GM23248 (cell line): ENCODE measurements around the gene NLRP8. TPM values are rescaled to one million over a fixed set of nuclear protein-coding genes. Genes with fewer than 3 reads are reported as not detected.

Experiments used
- DNase-seq: peaks from one replicate; pipeline ENCODE4 v3.0.0-alpha.2; 2015
- H2AFZ ChIP-seq: fragments of 200-600 bp; sonication (generic); 2 replicates; pipeline ENCODE4 v1.6.1; 2016; ENCODE audit warnings: antibody characterized with exemption
- H3F3A ChIP-seq: fragments of 200-600 bp; sonication (generic); 2 replicates; pipeline ENCODE4 v1.6.1; 2016; ENCODE audit warnings: mild to moderate bottlenecking, antibody characterized with exemption, mixed run types; ENCODE audit not compliant: insufficient read depth
- H3K27ac ChIP-seq: fragments of 200-600 bp; sonication (generic); 2 replicates; pipeline ENCODE4 v1.5.1; 2016; ENCODE audit warnings: mild to moderate bottlenecking
- H3K27me3 ChIP-seq: fragments of 200-600 bp; sonication (generic); replicated peaks from 2 replicates; pipeline ENCODE4 v1.6.1; 2016; ENCODE audit warnings: mild to moderate bottlenecking; ENCODE audit not compliant: insufficient read depth
- H3K36me3 ChIP-seq: fragments of 200-600 bp; sonication (generic); 2 replicates; pipeline ENCODE4 v1.6.1; 2016; ENCODE audit warnings: low read depth, mild to moderate bottlenecking
- H3K4me1 ChIP-seq: fragments of 200-600 bp; sonication (generic); 2 replicates; pipeline ENCODE4 v1.6.1; 2016; ENCODE audit warnings: mild to moderate bottlenecking; ENCODE audit not compliant: insufficient read depth
- H3K4me2 ChIP-seq: fragments of 200-600 bp; sonication (generic); one replicate; pipeline ENCODE4 v1.6.1; 2016; ENCODE audit warnings: mild to moderate bottlenecking; ENCODE audit not compliant: unreplicated experiment
- H3K4me3 ChIP-seq: fragments of 200-600 bp; sonication (generic); 2 replicates; pipeline ENCODE4 v1.5.1; 2016; ENCODE audit warnings: mild to moderate bottlenecking
- H3K79me2 ChIP-seq: fragments of 200-600 bp; sonication (generic); 2 replicates; pipeline ENCODE4 v1.6.1; 2016; ENCODE audit warnings: mild to moderate bottlenecking; ENCODE audit not compliant: insufficient read depth
- H3K9ac ChIP-seq: fragments of 200-600 bp; sonication (generic); 2 replicates; pipeline ENCODE4 v1.6.1; 2016; ENCODE audit warnings: mild to moderate bottlenecking
- H3K9me2 ChIP-seq: fragments of 200-600 bp; sonication (generic); 2 replicates; pipeline ENCODE4 v1.6.1; 2016; ENCODE audit warnings: mixed run types, mild to moderate bottlenecking, moderate library complexity; ENCODE audit not compliant: insufficient read depth
- H3K9me3 ChIP-seq: fragments of 200-600 bp; sonication (generic); one replicate; pipeline ENCODE4 v1.6.1; 2017; ENCODE audit warnings: low read depth
- H4K20me1 ChIP-seq: fragments of 200-600 bp; sonication (generic); 2 replicates; pipeline ENCODE4 v1.6.0; 2016; ENCODE audit not compliant: insufficient read depth
- EZH2 ChIP-seq: fragments of 200-600 bp; sonication (generic); IDR thresholded peaks from 2 replicates; pipeline ENCODE4 v1.6.1; 2018; ENCODE audit warnings: antibody characterized with exemption, mild to moderate bottlenecking; ENCODE audit not compliant: insufficient read depth, poor library complexity, severe bottlenecking
- EZH2phosphoT487 ChIP-seq: fragments of 200-600 bp; sonication (generic); IDR thresholded peaks from 2 replicates; pipeline ENCODE4 v1.6.1; 2018; ENCODE audit warnings: antibody characterized with exemption, moderate library complexity, mild to moderate bottlenecking, low read depth; ENCODE audit not compliant: insufficient read depth
- WGBS, 2 experiments: methylation state at CpG; one replicate each; pipeline ENCODE4 v1.1.6; 2015 to 2017; ENCODE audit warnings: low lambda C conversion rate in 2 of 2, low coverage in 1 of 2; ENCODE audit errors: missing lambda C conversion rate in 2 of 2; 5-methylcytosine and 5-hydroxymethylcytosine counted together
- in situ Hi-C: fragments of 300-500 bp; cut with MboI; formaldehyde crosslinking; loops from 2 replicates; pipeline ENCODE4 v1.15.0; 2020
- polyA plus RNA-seq: library from polyadenylated mRNA; unstranded; fragments of >200 nt; fragmentation: Nextera tagmentation; extraction: Ambion mirVana; gene quantifications from 2 replicates; pipeline ENCODE4 v1.2.1, GENCODE V29; 2016
- total RNA-seq: library from RNA; depleted of rRNA; stranded (reverse); fragments of >200 nt; shearing (Covaris generic); gene quantifications from 2 replicates; pipeline ENCODE4 v1.2.3, GENCODE V29; 2014

The NLRP8 gene
- total and polyA plus RNA-seq, 2 experiments from 2014 or later = not detected

DNA sequence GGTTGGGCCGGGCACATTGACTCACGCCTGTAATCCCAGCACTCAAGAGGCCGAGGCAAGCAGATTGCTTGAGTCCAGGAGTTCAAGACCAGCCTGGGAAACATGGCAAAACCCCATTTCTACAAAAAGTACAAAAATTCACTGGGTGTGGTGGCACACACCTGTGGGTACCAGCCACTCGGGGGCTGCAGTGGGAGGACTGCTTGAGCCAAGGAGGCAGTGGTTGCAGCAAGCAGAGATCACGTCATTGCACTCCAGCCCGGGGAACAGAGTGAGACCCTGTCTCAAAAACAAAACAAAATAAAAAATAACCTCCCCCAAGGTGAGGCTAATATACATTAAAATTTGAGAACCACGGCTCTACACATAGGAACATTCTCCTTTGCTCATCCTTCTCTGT lies 40.3 kb upstream of the NLRP8 start:
- H3K9me3 ChIP-seq = no peaks in the 10 kb centered on the region
- no peaks in the 10 kb centered on the region for H3K9me2 ChIP-seq

DNA sequence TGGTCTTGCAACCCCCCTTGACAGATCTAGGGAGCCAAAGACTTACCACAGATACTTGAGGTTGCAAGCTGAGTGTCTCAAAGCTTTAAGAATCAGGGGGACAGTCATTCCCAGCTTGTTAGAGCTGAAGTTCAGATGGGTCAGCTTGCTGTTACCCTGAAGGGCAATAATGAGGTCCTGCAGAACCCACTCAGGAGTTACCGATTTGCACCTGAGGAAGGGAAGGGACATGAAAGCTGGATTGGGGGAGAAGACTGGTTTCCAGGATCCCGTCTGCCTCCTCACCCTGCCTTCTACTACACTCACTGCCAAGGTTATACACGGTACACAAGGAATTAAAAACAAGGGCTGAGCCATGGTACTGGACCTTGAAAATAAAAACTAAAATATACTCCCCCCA lies 39.9 kb upstream of the NLRP8 start:
- H2AFZ ChIP-seq = no peak overlapping the region
- no peak for DNase-seq
- no peaks in the 10 kb centered on the region for H4K20me1 ChIP-seq
- WGBS, 2 experiments = 37 to 45% methylated on average over 3 of the region's 3 CpGs
- no peak overlapping the region for H3K9ac ChIP-seq
- no peaks in the 10 kb centered on the region for H3K4me1 ChIP-seq
- in situ Hi-C loops = no loop called here
- H3K79me2 ChIP-seq = no peaks in the 10 kb centered on the region
- H3K27me3 ChIP-seq = no peaks in the 10 kb centered on the region
- H3K9me2 ChIP-seq = no peaks in the 10 kb centered on the region
- TF ChIP-seq EZH2 = no peak
- no peak for TF ChIP-seq EZH2phosphoT487
- no peak overlapping the region for H3K4me3 ChIP-seq
- no peak overlapping the region for H3K27ac ChIP-seq
- no peaks in the 10 kb centered on the region for H3K36me3 ChIP-seq
- no peaks in the 10 kb centered on the region for H3F3A ChIP-seq
- H3K9me3 ChIP-seq = no peaks in the 10 kb centered on the region
- H3K4me2 ChIP-seq = no peak overlapping the region

More for the DNA sequence above, 40.3 kb upstream of the NLRP8 start:
- no peaks in the 10 kb centered on the region for H3K27me3 ChIP-seq
- H3K27ac ChIP-seq = no peak overlapping the region
- DNase-seq = no peak
- no peaks in the 10 kb centered on the region for H3K79me2 ChIP-seq
- H3F3A ChIP-seq = no peaks in the 10 kb centered on the region
- no peak overlapping the region for H3K4me3 ChIP-seq
- no peaks in the 10 kb centered on the region for H3K36me3 ChIP-seq
- 13 to 14% methylated on average over 7 of the region's 7 CpGs for WGBS, 2 experiments
- no peak overlapping the region for H2AFZ ChIP-seq
- in situ Hi-C loops = no loop called here
- no peaks in the 10 kb centered on the region for H3K4me1 ChIP-seq
- H3K9ac ChIP-seq = no peak overlapping the region
- no peaks in the 10 kb centered on the region for H4K20me1 ChIP-seq
- H3K4me2 ChIP-seq = no peak overlapping the region
- TF ChIP-seq EZH2phosphoT487 = no peak
- TF ChIP-seq EZH2 = no peak

DNA sequence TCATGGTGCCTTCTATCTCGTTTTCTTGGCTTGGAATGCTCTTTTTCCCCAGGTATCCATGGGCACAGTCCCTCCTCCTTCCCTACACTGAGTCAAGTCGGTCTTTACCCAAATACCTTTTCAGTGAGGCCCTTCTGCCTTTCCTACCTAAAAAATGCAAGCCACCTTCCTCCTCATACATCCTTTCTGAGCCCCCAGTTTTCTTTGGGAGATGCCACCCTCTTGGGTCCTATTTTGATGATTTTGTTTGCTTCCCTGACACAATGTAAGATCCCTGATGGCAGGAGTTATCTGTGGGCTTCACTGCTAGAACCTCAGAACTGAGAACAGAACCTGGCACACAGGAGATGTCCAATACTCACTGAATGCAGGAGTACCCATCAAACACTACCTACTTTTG lies 37.8 kb upstream of the NLRP8 start:
- no peaks in the 10 kb centered on the region for H3K79me2 ChIP-seq
- H3K27me3 ChIP-seq = no peaks in the 10 kb centered on the region
- in situ Hi-C loops = no loop called here
- no peaks in the 10 kb centered on the region for H4K20me1 ChIP-seq
- no peak overlapping the region for H3K27ac ChIP-seq
- DNase-seq = no peak
- H3K9me3 ChIP-seq = no peaks in the 10 kb centered on the region
- no peaks in the 10 kb centered on the region for H3K4me1 ChIP-seq
- no peaks in the 10 kb centered on the region for H3K36me3 ChIP-seq
- no peaks in the 10 kb centered on the region for H3K9me2 ChIP-seq
- no peak for TF ChIP-seq EZH2phosphoT487
- H3K4me2 ChIP-seq = no peak overlapping the region
- no peak overlapping the region for H3K4me3 ChIP-seq
- H2AFZ ChIP-seq = no peak overlapping the region
- H3F3A ChIP-seq = no peaks in the 10 kb centered on the region
- no peak overlapping the region for H3K9ac ChIP-seq
- 0 to 1% methylated on average over 2 of the region's 2 CpGs for WGBS, 2 experiments

DNA sequence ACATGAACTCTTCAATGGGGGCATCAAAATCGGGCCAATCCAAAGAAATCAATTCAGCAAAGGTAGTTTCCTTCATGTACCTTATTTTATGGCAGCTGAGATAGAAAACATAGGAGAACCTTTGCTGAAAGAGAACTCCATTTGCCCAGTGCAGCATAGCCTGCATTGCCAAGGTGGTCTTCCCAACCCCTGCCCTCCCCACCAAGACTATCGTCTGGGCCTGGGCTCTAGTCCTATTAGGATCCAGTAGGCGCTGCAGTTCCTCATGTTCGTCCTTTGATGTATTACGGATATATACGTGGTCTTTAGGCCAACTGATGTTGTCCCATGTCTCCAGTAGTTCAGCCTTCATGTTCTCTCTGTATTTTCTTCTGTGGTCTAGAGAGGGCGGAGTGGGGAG lies 34.7 kb upstream of the NLRP8 start:
- Histone ChIP-seq H3F3A (no peaks in the 10 kb centered on the region), H3K27ac (no peak overlapping the region), H3K9ac (no peak overlapping the region), H3K9me3 (no peaks in the 10 kb centered on the region), H3K4me1 (no peaks in the 10 kb centered on the region), H3K27me3 (no peaks in the 10 kb centered on the region), H3K36me3 (no peaks in the 10 kb centered on the region), H3K79me2 (no peaks in the 10 kb centered on the region), H3K4me2 (no peak overlapping the region), H2AFZ (no peak overlapping the region), H4K20me1 (no peaks in the 10 kb centered on the region), H3K9me2 (no peaks in the 10 kb centered on the region), H3K4me3 (no peak overlapping the region)
- TF ChIP-seq EZH2phosphoT487 = no peak
- no peak for TF ChIP-seq EZH2
- WGBS, 2 experiments = 30 to 36% methylated on average over 7 of the region's 7 CpGs
- DNase-seq = no peak
- in situ Hi-C loops = no loop called here

DNA sequence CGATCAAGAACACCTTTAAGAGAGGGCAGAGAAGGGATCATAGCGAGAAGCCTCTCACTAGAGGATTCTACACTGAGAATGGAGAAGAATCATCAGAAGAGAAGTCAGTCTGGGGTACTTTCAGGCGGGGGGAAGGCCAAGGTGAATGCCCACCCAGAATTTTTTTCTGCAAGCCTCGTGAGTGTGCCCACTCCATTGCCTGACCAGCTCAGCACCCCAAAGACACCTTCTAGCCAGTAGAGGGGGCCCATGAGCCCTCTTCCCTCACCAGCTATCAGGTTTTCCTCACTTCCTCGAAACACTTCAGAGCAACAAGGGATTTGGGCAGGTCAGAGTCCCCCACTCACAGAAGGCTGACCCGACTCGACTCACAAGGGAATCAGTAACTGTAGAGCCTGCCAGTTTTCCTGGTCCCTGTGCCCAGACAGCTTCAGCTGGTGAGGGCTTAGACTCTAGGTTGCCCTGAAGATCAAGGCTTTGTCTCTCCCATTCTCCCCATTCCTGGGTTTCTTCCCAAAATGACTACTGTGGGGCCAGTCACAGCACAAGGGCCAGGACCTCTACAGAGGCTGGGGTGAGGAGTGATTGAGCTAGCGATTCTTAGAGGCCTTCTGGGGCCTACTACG lies 33.9 kb upstream of the NLRP8 start:
- Histone ChIP-seq H3K4me3 (no peak overlapping the region), H3K9me2 (no peaks in the 10 kb centered on the region), H3K36me3 (no peaks in the 10 kb centered on the region), H3K27me3 (no peaks in the 10 kb centered on the region), H3F3A (no peaks in the 10 kb centered on the region), H3K9ac (no peak overlapping the region), H2AFZ (no peak overlapping the region), H3K9me3 (no peaks in the 10 kb centered on the region), H3K4me1 (no peaks in the 10 kb centered on the region), H4K20me1 (no peaks in the 10 kb centered on the region), H3K79me2 (no peaks in the 10 kb centered on the region), H3K4me2 (no peak overlapping the region), H3K27ac (no peak overlapping the region)
- in situ Hi-C loops = no loop called here
- WGBS, 2 experiments = 11 to 12% methylated on average over 9 of the region's 9 CpGs
- no peak for DNase-seq
- TF ChIP-seq EZH2phosphoT487 = no peak
- TF ChIP-seq EZH2 = no peak
